NCI-H187 (cell line): ENCODE measurements around the gene ZNF799.
"Not testable (repeated sequence)": the region's sequence is repeated elsewhere in the genome, so short reads cannot be mapped to it uniquely, and the experiment has no call there.

ENCODE experiments used
- DNase-seq, 2 experiments: peaks; one replicate each; lab custom pipeline; 2025; lab: John Stamatoyannopoulos, UW

ZNF799 gene

GRCh38 chr19:12400633-12401502 is at the start of gene ZNF799:
Gene ZNF799 (minus strand): TSS chr19:12401271. CDS start chr19:12401070, 201 bp downstream.
- peak; percentile 65 to 90 for DNase-seq

GRCh38 chr19:12450844-12451243 is 49.8 kb upstream of the ZNF799 start:
- DNase-seq: no peak

GRCh38 chr19:12448808-12449207 is 47.7 kb upstream of the ZNF799 start:
- no peak for DNase-seq

GRCh38 chr19:12440541-12441316 is 39.7 kb upstream of the ZNF799 start, which contains the start of gene ZNF443:
Gene ZNF443 (minus strand): TSS chr19:12441021. CDS start chr19:12440914, 107 bp downstream.
- DNase-seq: peak; percentile 84 to 88

GRCh38 chr19:12439686-12440540 is 38.8 kb upstream of the ZNF799 start:
- peak in 1 of 2 experiments; percentile 5 for DNase-seq

GRCh38 chr19:12430726-12431299 is 29.7 kb upstream of the ZNF799 start:
- not testable (repeated sequence) for DNase-seq

GRCh38 chr19:12425888-12426274 is 24.8 kb upstream of the ZNF799 start:
- no peak for DNase-seq

- no peak for DNase-seq
Observed at GRCh38 chr19:12425236-12425887, 24.3 kb upstream of the ZNF799 start.

- not testable (repeated sequence) for DNase-seq
Observed at GRCh38 chr19:12417273-12417672, 16.2 kb upstream of the ZNF799 start.

- DNase-seq: no peak
Observed at GRCh38 chr19:12411893-12412292, 10.8 kb upstream of the ZNF799 start.

- DNase-seq: not testable (repeated sequence)
Observed at GRCh38 chr19:12399901-12400632, 1.0 kb downstream of the ZNF799 start.

- DNase-seq: not testable (repeated sequence)
Observed at GRCh38 chr19:12391148-12391547, 9.9 kb downstream of the ZNF799 start.

GRCh38 chr19:12386365-12386764 is 14.7 kb downstream of the ZNF799 start:
- DNase-seq: not testable (repeated sequence)

- DNase-seq: no peak
Observed at GRCh38 chr19:12380444-12380737, 20.7 kb downstream of the ZNF799 start.

GRCh38 chr19:12379732-12380443 is 21.2 kb downstream of the ZNF799 start:
- DNase-seq: no peak

GRCh38 chr19:12374026-12374425 is 27.0 kb downstream of the ZNF799 start:
- no peak for DNase-seq

- DNase-seq: no peak
Observed at GRCh38 chr19:12365236-12366162, 35.6 kb downstream of the ZNF799 start, which contains the start of gene ZNF442. Gene ZNF442 (minus strand): TSS chr19:12365683. CDS start chr19:12363631, 2,052 bp downstream.
